ENCODE results near the gene ACOXL.

- TF ChIP-seq EZH2 (IDR thresholded peaks at IDR 0.05; ENCODE audit: borderline replicate concordance, low read depth, low read length, severe bottlenecking) (no peak), MYC (IDR thresholded peaks at IDR 0.05; ENCODE audit: low read depth, low read length) (no peak), POLR2AphosphoS5 (IDR thresholded peaks at IDR 0.05; ENCODE audit: insufficient read depth, low read depth, low read length) (no peak), CTCF (IDR thresholded peaks at IDR 0.05; ENCODE audit: extremely low read depth in 1 of 2, insufficient read depth in 1 of 2, low read depth in 1 of 2, low read length in 2 of 2) (no peak), JUN (IDR thresholded peaks at IDR 0.05; ENCODE audit: borderline replicate concordance, insufficient read depth, insufficient read length, low read depth) (no peak), POLR2A (IDR thresholded peaks at IDR 0.05; ENCODE audit: low read depth, low read length) (no peak)
These were observed 87.3 kb downstream of the ACOXL start for GRCh38 chr2:110819711-110820110.
